B cell (primary cell): ENCODE results near the gene S100A10. TPM values are rescaled to one million over a fixed set of nuclear protein-coding genes. Genes with fewer than 3 reads are reported as not detected.
A peak's percentile ranks its signal among the peaks of the same experiment; 100 is the strongest.

ENCODE experiments used
- ATAC-seq: fragments of 200-7000 bp; cut with Tn5 transposase; one replicate; pipeline ENCODE4 v1.10.0; 2021; ENCODE audit warnings: low read depth, mild to moderate bottlenecking, moderate number of reproducible peaks, moderate library complexity
- CTCF ChIA-PET: fragments of 350-600 bp; sonication (Branson Sonifier 250); formaldehyde crosslinking; loops from one replicate; lab custom pipeline; 2021; ENCODE audit warnings: antibody characterized with exemption, inconsistent platforms; lab: Charles Lee
- POLR2A ChIA-PET: fragments of 350-600 bp; sonication (Branson Sonifier 250); formaldehyde crosslinking; loops from one replicate; lab custom pipeline; 2021; ENCODE audit warnings: antibody characterized with exemption; lab: Charles Lee
- DNase-seq: peaks from one replicate; pipeline ENCODE4 v3.0.0; 2013
- H2AFZ ChIP-seq: 2 replicates; pipeline ENCODE4 v1.6.1; 2012; ENCODE audit warnings: mild to moderate bottlenecking, low read depth, low read length; ENCODE audit not compliant: insufficient read depth, poor library complexity, severe bottlenecking
- H3K27ac ChIP-seq, 2 donors: 1 replicate in 1 of 2; 2 replicates in 1 of 2; pipeline ENCODE4 v1.5.1; 2012 to 2013; ENCODE audit warnings: low read length in 2 of 2, mild to moderate bottlenecking in 2 of 2, moderate library complexity in 1 of 2
- H3K27me3 ChIP-seq, 4 experiments: fragments of 200-600 bp in 1 of 4; sonication (generic) in 1 of 4; replicated peaks in 1 of 4; 1 replicate in 2 of 4; 2 replicates in 2 of 4; pipeline versions ENCODE4 v1.6.1 to v1.7.0; 2013 to 2016; ENCODE audit warnings: low read length in 3 of 4, mild to moderate bottlenecking in 2 of 4, mixed read lengths in 1 of 4, moderate library complexity in 1 of 4; ENCODE audit not compliant: insufficient read depth in 4 of 4, control insufficient read depth in 3 of 4; ENCODE audit errors: control extremely low read depth in 1 of 4
- H3K36me3 ChIP-seq, 2 experiments: replicated peaks in 1 of 2; 1 replicate in 1 of 2; 2 replicates in 1 of 2; pipeline versions ENCODE4 v1.6.1 to v1.7.1; 2013; ENCODE audit warnings: low read length in 1 of 2; ENCODE audit not compliant: insufficient read depth in 2 of 2, control insufficient read depth in 1 of 2; ENCODE audit errors: control extremely low read depth in 1 of 2, extremely low read depth in 1 of 2
- H3K4me1 ChIP-seq, 2 donors: fragments of 200-600 bp in 1 of 2; sonication (generic) in 1 of 2; 1 replicate in 1 of 2; 2 replicates in 1 of 2; pipeline versions ENCODE4 v1.5.1 to v1.6.1; 2013 to 2017; ENCODE audit warnings: low read length in 2 of 2; ENCODE audit not compliant: control insufficient read depth in 2 of 2, insufficient read depth in 2 of 2
- H3K4me2 ChIP-seq: replicated peaks from 2 replicates; pipeline ENCODE3; 2012; ENCODE audit warnings: mild to moderate bottlenecking, low read depth, low read length; ENCODE audit not compliant: poor library complexity, severe bottlenecking
- H3K4me3 ChIP-seq, 5 experiments: fragments of 200-600 bp in 1 of 5; sonication (generic) in 1 of 5; 1 replicate in 3 of 5; 2 replicates in 2 of 5; pipeline versions ENCODE4 v1.5.1 to v1.7.0; 2011 to 2016; ENCODE audit warnings: low read length in 4 of 5, mild to moderate bottlenecking in 4 of 5, low read depth in 2 of 5, control low read depth in 1 of 5, moderate library complexity in 1 of 5; ENCODE audit not compliant: insufficient read depth in 1 of 5; ENCODE audit errors: control extremely low read depth in 1 of 5, extremely low read depth in 1 of 5
- H3K79me2 ChIP-seq: fragments of 200-600 bp; sonication (generic); one replicate; pipeline ENCODE4 v1.6.0; 2016; ENCODE audit warnings: low read length; ENCODE audit not compliant: control insufficient read depth, insufficient read depth
- H3K9ac ChIP-seq: fragments of 200-600 bp; sonication (generic); 2 replicates; pipeline ENCODE4 v1.6.1; 2017; ENCODE audit warnings: mild to moderate bottlenecking, low read length, moderate library complexity
- H3K9me3 ChIP-seq, 3 donors: one replicate each; pipeline versions ENCODE4 v1.6.1 to v1.7.1; 2013; ENCODE audit warnings: low read length in 2 of 3; ENCODE audit not compliant: control insufficient read depth in 2 of 3, insufficient read depth in 1 of 3; ENCODE audit errors: control extremely low read depth in 1 of 3
- H4K20me1 ChIP-seq: 2 replicates; pipeline ENCODE4 v1.6.0; 2012; ENCODE audit warnings: mild to moderate bottlenecking, low read length; ENCODE audit not compliant: insufficient read depth, control insufficient read depth, poor library complexity, severe bottlenecking
- H3K27ac Mint-ChIP-seq: one replicate; pipeline ENCODE4 v1.8.0; 2021; ENCODE audit warnings: mixed read lengths
- H3K27me3 Mint-ChIP-seq: one replicate; pipeline ENCODE4 v1.8.0; 2021; ENCODE audit warnings: mixed read lengths
- H3K4me1 Mint-ChIP-seq: one replicate; pipeline ENCODE4 v1.8.0; 2021; ENCODE audit warnings: mixed read lengths
- H3K4me3 Mint-ChIP-seq: one replicate; pipeline ENCODE4 v1.8.0; 2021; ENCODE audit warnings: mixed read lengths
- H3K9me3 Mint-ChIP-seq: one replicate; pipeline ENCODE4 v1.8.0; 2022; ENCODE audit warnings: mixed read lengths; ENCODE audit not compliant: insufficient read depth
- CTCF ChIP-seq: fragments of 200-600 bp; IDR thresholded peaks from one replicate; pipeline ENCODE4 v1.8.0; 2022; ENCODE audit warnings: antibody characterized with exemption, mild to moderate bottlenecking
- EZH2 ChIP-seq: IDR thresholded peaks from 2 replicates; pipeline ENCODE4 v1.6.1; 2012; ENCODE audit warnings: borderline replicate concordance, low read depth, mild to moderate bottlenecking, moderate library complexity, low read length; ENCODE audit not compliant: insufficient read depth, poor library complexity, severe bottlenecking
- WGBS: methylation state at CpG from one replicate; pipeline ENCODE4 v1.1.5; 2013; ENCODE audit warnings: missing lambda C conversion rate; ENCODE audit not compliant: insufficient coverage; 5-methylcytosine and 5-hydroxymethylcytosine counted together
- intact Hi-C: fragments of 100-400 bp; cut with micrococcal nuclease; formaldehyde crosslinking; loops from one replicate; pipeline ENCODE4 v1.10.0; 2022
- polyA plus RNA-seq: library from polyadenylated mRNA; depleted of rRNA; stranded (reverse); fragments of >200 nt; gene quantifications from 2 replicates; pipeline ENCODE4 v1.2.3, GENCODE V29; 2012
- total RNA-seq, 2 donors: library from RNA; stranded (reverse); fragments of 120-200 nt in 1 of 2; gene quantifications; 1 replicate in 1 of 2; 2 replicates in 1 of 2; pipeline versions ENCODE4 v1.2.3 to v1.2.4, GENCODE V29; 2013 to 2022

The S100A10 gene
- total and polyA plus RNA-seq, 2 donors (not counting 1 experiment from before 2014, with no cell fraction given) = 38.0 to 47.1 TPM

GRCh38 chr1:152018537-152018936 is 24.9 kb upstream of the S100A10 start:
- TF ChIP-seq CTCF (peak; percentile 30), EZH2 (no peak)
- H4K20me1 ChIP-seq = no peaks in the 10 kb centered on the region
- H3K27me3 ChIP-seq = peaks cover 0 to 16% (median 4%) of the 10 kb centered on the region in 4 experiments
- Mint-ChIP-seq H3K9me3 (no peaks in the 10 kb centered on the region), H3K4me3 (no peak overlapping the region), H3K4me1 (no peaks in the 10 kb centered on the region), H3K27me3 (peaks cover 38% of the 10 kb centered on the region), H3K27ac (no peak overlapping the region)
- WGBS = 38% methylated on average over 2 of the region's 4 CpGs
- H3K79me2 ChIP-seq = no peaks in the 10 kb centered on the region
- no peaks in the 10 kb centered on the region for H3K36me3 ChIP-seq
- ChIA-PET POLR2A (no interaction called here), CTCF (interaction anchor here (0.9 to 1.3 kb wide), 3 partner anchors 20 to 130 kb away, joined by 3 read pairs; no protein-coding TSS in a partner anchor)
- H3K4me2 ChIP-seq = no peak overlapping the region
- no peak overlapping the region for H3K9ac ChIP-seq
- no peak for ATAC-seq
- DNase-seq = no peak
- no peak overlapping the region for H2AFZ ChIP-seq
- H3K4me1 ChIP-seq = no peaks in the 10 kb centered on the region
- no peaks in the 10 kb centered on the region for H3K9me3 ChIP-seq
- no peak overlapping the region for H3K27ac ChIP-seq
- no peak overlapping the region for H3K4me3 ChIP-seq
- intact Hi-C loops = no loop called here

- 69% methylated on average over 4 of the region's 6 CpGs for WGBS
- no peaks in the 10 kb centered on the region for H3K9me3 Mint-ChIP-seq
- H3K27me3 ChIP-seq = peaks cover 0 to 29% (median 4%) of the 10 kb centered on the region in 4 experiments
- no peak overlapping the region for H3K27ac ChIP-seq
- no peaks in the 10 kb centered on the region for H3K79me2 ChIP-seq
- no peak overlapping the region for H3K4me3 Mint-ChIP-seq
- H4K20me1 ChIP-seq = no peaks in the 10 kb centered on the region
- no peak overlapping the region for H3K9ac ChIP-seq
- CTCF ChIA-PET = interaction anchor here (1.0 to 9.2 kb wide), 4 partner anchors 16 to 82 kb away, joined by 3 to 54 read pairs (median 3); partner anchors contain the start of gene S100A11
- no peaks in the 10 kb centered on the region for H3K4me1 Mint-ChIP-seq
- no peaks in the 10 kb centered on the region for H3K36me3 ChIP-seq
- no peak overlapping the region for H2AFZ ChIP-seq
- H3K9me3 ChIP-seq = no peaks in the 10 kb centered on the region
- ATAC-seq (no peak), DNase-seq (no peak)
- peaks cover 46% of the 10 kb centered on the region for H3K27me3 Mint-ChIP-seq
- no peaks in the 10 kb centered on the region for H3K4me1 ChIP-seq
- POLR2A ChIA-PET = no interaction called here
- no peak overlapping the region for H3K4me3 ChIP-seq
- TF ChIP-seq CTCF (no peak), EZH2 (no peak)
- H3K27ac Mint-ChIP-seq = no peak overlapping the region
- H3K4me2 ChIP-seq = no peak overlapping the region
- intact Hi-C loops = no loop called here
Measured at GRCh38 chr1:152015766-152016165, 22.1 kb upstream of the S100A10 start.
